Upper lobe of left lung (tissue), 4 donors: ENCODE results near the gene FGF2.

Source experiments
- POLR2A ChIP-seq, 4 donors: fragments of 450-650 bp; IDR thresholded peaks; one replicate each; pipeline ENCODE4 v1.5.1; 2016 to 2017; ENCODE audit warnings: antibody characterized with exemption in 4 of 4, mild to moderate bottlenecking in 2 of 4
- POLR2AphosphoS5 ChIP-seq, 2 donors: sonication (generic); formaldehyde crosslinking; IDR thresholded peaks; one replicate each; pipeline ENCODE4 v1.5.1; 2017; ENCODE audit warnings: antibody characterized with exemption in 2 of 2
- TF ChIP-seq, protein P1 (sequence below), 6 experiments: fragments of 450-650 bp in 4 of 6; fragments of 200-600 bp in 2 of 6; sonication (generic) in 2 of 6; IDR thresholded peaks; one replicate each; pipeline ENCODE4 v1.5.1; 2016 to 2019; ENCODE audit warnings: antibody characterized with exemption in 6 of 6

GRCh38 chr4:122826553-122827257 lies at the start of gene FGF2:
- TF ChIP-seq, protein P1, sequence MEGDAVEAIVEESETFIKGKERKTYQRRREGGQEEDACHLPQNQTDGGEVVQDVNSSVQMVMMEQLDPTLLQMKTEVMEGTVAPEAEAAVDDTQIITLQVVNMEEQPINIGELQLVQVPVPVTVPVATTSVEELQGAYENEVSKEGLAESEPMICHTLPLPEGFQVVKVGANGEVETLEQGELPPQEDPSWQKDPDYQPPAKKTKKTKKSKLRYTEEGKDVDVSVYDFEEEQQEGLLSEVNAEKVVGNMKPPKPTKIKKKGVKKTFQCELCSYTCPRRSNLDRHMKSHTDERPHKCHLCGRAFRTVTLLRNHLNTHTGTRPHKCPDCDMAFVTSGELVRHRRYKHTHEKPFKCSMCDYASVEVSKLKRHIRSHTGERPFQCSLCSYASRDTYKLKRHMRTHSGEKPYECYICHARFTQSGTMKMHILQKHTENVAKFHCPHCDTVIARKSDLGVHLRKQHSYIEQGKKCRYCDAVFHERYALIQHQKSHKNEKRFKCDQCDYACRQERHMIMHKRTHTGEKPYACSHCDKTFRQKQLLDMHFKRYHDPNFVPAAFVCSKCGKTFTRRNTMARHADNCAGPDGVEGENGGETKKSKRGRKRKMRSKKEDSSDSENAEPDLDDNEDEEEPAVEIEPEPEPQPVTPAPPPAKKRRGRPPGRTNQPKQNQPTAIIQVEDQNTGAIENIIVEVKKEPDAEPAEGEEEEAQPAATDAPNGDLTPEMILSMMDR (IDR thresholded peaks at IDR 0.05): no peak
- peak in 1 of 4 donors; percentile 25 for TF ChIP-seq POLR2A (IDR thresholded peaks at IDR 0.05)
- peak in 1 of 2 donors; percentile 53 for TF ChIP-seq POLR2AphosphoS5 (IDR thresholded peaks at IDR 0.05)
